ENCODE results near the gene UGT2B17.

UGT2B17 gene

GRCh38 chr4:68489338-68489737 is 86.8 kb downstream of the UGT2B17 start:
- DNase-seq (ENCODE audit: low read depth in 3 of 3): no peak
